Esophagus (tissue), 2 donors: Measurements from ENCODE around the gene CDC42BPB. TPM values are rescaled to one million over a fixed set of nuclear protein-coding genes. Genes with fewer than 3 reads are reported as not detected.
A peak's percentile ranks its signal among the peaks of the same experiment; 100 is the strongest.

Experiments
- H3K27ac ChIP-seq, 2 donors: one replicate each; pipeline ENCODE4 v1.5.1; 2013; ENCODE audit warnings: low read depth in 2 of 2, mild to moderate bottlenecking in 2 of 2, inconsistent platforms in 1 of 2, low read length in 1 of 2, moderate library complexity in 1 of 2
- H3K27me3 ChIP-seq, 2 donors: one replicate each; pipeline ENCODE4 v1.6.1; 2013; ENCODE audit warnings: low read length in 2 of 2, control low read depth in 1 of 2, mild to moderate bottlenecking in 1 of 2; ENCODE audit not compliant: insufficient read depth in 2 of 2, control insufficient read depth in 1 of 2
- H3K36me3 ChIP-seq, 2 donors: one replicate each; pipeline ENCODE4 v1.6.1; 2013; ENCODE audit warnings: low read length in 1 of 2; ENCODE audit not compliant: control insufficient read depth in 2 of 2, insufficient read depth in 2 of 2
- H3K4me1 ChIP-seq, 2 donors: one replicate each; pipeline ENCODE4 v1.6.1; 2013; ENCODE audit warnings: low read length in 1 of 2; ENCODE audit not compliant: control insufficient read depth in 2 of 2, insufficient read depth in 2 of 2
- H3K4me3 ChIP-seq, 2 donors: one replicate each; pipeline ENCODE4 v1.5.1; 2013; ENCODE audit warnings: low read length in 2 of 2, mild to moderate bottlenecking in 2 of 2, low read depth in 1 of 2, moderate library complexity in 1 of 2
- H3K9me3 ChIP-seq, 2 donors: one replicate each; pipeline ENCODE4 v1.6.1; 2013; ENCODE audit warnings: mild to moderate bottlenecking in 2 of 2, low read depth in 1 of 2, low read length in 1 of 2, moderate library complexity in 1 of 2; ENCODE audit not compliant: control insufficient read depth in 2 of 2, insufficient read depth in 1 of 2
- WGBS, 2 donors: extraction: QIAGEN DNeasy Blood & Tissue Kit; methylation state at CpG; one replicate each; pipeline ENCODE4 v1.1.7; 2013; 5-methylcytosine and 5-hydroxymethylcytosine counted together
- polyA plus RNA-seq, 2 donors: library from polyadenylated mRNA; stranded (reverse); fragments of 200-250 nt; gene quantifications; one replicate each; pipeline ENCODE4 v1.2.3, GENCODE V29; 2013
- donor health status: healthy with polysubstance abuse.
- donor health status: Bipolar disorder and iron deficiency.

The CDC42BPB gene
- polyA plus RNA-seq, 2 donors = 29.9 to 35.2 TPM

DNA sequence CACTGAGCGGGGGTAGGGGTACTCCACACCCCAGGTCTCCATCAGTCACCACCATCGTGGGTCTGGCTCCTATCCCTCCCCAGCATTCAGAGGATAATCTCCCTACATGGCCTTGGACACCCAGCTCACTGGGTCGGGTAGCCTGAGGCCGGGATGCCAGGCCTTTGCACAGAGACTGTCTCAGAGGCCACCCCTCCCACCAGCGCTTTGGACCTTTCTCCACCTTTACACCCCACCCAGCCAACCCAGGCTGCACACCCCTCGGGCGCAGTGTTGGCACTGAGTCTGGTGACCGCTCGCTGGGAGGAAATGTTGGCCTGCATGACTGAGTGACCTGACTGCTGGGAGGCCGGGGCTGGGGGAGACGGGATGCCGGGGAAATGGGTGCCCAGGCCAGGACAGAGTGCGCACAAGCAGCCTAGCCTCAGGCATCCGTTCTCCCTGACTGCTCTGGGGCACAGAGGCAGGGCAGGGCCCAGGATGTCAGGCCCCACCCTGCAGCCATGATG is 16.1 kb upstream of the CDC42BPB start:
- H3K27ac ChIP-seq = peak overlapping the region in 1 of 2 donors; percentile 45
- no peak overlapping the region for H3K4me3 ChIP-seq
- 73 to 75% methylated on average over 14 of the region's 14 CpGs for WGBS, 2 donors
- no peaks in the 10 kb centered on the region for H3K27me3 ChIP-seq
- no peaks in the 10 kb centered on the region for H3K9me3 ChIP-seq
- peaks cover 7 to 29% of the 10 kb centered on the region in 2 donors for H3K4me1 ChIP-seq
- H3K36me3 ChIP-seq = no peaks in the 10 kb centered on the region

DNA sequence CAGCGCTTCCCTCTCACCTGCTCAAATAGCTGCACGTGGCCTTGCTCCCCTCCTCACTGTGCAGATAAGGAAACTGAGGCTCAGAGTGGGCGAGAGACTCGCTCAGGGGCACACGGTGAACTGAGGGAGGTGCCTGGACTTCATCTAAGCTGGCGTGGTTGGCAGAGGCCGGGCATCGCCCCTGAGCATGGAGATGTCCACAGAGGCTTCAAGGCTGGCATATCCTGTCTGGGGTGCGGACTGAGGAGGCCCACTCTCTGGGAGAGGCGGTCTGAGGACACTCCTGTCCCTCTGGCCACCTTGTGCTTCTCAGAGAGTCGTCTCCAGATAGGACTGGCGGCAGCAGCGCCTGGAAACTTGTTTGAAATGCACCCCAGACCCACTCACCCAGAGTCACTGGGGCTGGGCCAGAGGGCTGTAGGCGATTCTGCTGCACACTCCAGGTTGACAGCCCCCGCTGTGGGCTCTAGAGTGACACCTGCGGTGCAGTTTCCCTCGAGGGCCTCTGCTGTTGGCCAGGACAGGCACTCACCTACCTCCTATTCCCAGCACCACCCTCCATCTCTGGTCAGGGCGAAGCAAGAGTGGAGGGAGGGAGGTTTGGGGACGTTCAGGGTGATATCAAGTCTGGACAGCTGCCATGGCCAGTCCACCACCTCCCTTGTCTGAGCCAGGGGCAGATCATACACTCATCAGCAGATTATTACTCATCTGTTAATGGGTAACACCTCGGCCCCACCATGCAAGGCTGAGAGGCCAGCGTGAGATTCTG is 15.4 kb upstream of the CDC42BPB start:
- H3K27ac ChIP-seq = peak overlapping the region in 1 of 2 donors; percentile 53
- H3K4me1 ChIP-seq = peaks cover 7 to 33% of the 10 kb centered on the region in 2 donors
- H3K27me3 ChIP-seq = no peaks in the 10 kb centered on the region
- WGBS, 2 donors = 68 to 80% methylated on average over 21 of the region's 21 CpGs
- H3K9me3 ChIP-seq = no peaks in the 10 kb centered on the region
- H3K4me3 ChIP-seq = no peak overlapping the region
- H3K36me3 ChIP-seq = no peaks in the 10 kb centered on the region

DNA sequence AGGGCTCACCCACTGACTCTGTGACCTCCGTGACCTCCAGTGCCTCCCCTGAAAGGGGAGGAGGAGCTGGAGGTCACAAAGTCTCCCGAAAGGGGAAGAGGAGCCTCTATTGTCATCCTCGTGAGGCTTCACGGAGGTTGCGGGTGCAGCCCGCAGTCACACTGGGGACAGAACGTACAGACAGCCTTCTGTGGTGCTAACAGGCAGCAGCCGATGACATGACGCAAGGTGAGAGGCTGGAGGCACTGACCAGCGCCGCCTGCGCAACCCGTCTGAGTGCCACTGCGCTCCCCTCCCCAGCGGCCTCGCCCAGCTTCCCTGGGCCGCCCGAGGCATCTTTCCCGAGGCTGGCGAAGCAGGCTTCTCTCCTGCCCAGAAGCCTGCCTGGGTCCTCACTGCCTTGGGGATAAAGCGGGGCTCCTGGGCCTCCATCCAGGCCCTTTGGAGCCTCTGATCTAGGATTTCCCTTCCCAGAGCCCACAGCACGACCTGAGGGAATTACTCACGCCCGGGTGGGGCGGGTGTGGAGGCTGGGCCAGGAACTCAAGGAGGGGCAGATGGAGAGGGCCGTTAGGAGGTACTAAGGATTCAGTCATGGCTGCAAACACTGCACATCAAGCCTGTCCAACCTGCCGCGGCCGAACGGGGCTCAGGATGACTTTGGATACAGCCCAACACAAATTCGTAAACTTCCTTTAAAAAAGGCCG is 14.3 kb upstream of the CDC42BPB start:
- Histone ChIP-seq H3K4me3 (no peak overlapping the region), H3K27me3 (no peaks in the 10 kb centered on the region), H3K4me1 (peaks cover 7 to 33% of the 10 kb centered on the region in 2 donors), H3K36me3 (no peaks in the 10 kb centered on the region), H3K9me3 (no peaks in the 10 kb centered on the region), H3K27ac (peak overlapping the region; percentile 80 to 86)
- WGBS, 2 donors = 56 to 65% methylated on average over 32 of the region's 32 CpGs

DNA sequence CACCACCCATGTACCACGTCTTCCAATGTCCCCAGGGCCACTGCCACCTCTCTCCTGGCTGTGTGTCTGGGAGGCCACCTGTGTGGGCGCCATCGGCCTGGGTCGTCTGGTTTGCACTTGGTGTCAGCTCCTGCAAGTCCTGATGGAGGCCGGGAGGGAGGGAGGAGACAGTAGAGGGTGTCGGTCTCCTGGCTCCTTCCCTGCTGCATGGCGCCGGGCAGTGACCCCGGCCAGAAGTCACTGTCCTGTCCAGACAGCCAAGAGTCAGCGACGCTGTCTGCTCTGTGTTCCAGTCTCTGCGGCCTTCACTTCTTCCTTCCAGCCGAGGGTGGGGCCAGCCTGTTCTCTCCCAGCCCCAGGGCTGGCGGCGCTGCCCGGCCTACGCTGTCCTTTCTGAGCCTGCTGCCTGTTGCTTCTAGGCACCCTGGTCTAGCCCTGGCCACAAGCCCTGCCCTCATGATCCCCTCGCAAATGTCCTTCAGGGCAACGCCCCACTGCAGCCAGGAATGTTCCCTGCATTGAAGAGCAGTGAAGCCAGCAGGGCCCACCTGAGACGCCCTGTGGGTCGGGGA is 13.7 kb upstream of the CDC42BPB start:
- H3K27me3 ChIP-seq = no peaks in the 10 kb centered on the region
- WGBS, 2 donors = 79 to 88% methylated on average over 21 of the region's 21 CpGs
- H3K36me3 ChIP-seq = no peaks in the 10 kb centered on the region
- H3K4me3 ChIP-seq = no peak overlapping the region
- peak overlapping the region; percentile 80 to 86 for H3K27ac ChIP-seq
- H3K4me1 ChIP-seq = peaks cover 7 to 38% of the 10 kb centered on the region in 2 donors
- no peaks in the 10 kb centered on the region for H3K9me3 ChIP-seq

DNA sequence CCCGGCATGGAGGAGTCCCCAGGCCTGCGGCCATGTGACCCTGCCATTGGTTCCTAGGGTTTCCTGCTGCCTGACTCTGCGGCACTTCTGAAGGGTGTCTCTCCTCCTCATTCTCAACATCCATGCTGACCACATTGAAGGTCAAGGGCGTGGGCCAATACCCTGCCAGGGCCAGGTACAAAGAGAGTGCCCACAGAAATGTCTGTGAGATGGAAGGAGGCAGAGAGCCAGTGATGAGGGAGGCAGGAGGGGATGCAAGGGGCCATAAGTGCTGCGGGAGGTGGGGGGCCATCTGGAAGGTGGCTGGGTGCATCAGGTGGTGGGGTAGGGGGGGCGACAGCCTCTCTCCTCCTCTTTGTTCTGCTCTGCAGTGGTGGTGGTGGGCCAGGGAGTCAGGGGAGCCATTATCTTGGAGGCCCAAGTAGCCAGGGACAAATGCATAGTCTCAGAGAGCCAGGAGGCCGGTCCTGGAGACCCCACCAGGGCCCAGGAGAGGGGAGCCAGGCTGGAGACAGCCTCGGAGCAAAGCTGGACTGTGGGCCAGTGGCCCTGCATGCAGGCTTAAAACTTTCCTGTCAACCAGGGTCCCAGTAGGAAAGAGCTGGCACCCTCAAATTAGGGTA is 13.0 kb upstream of the CDC42BPB start:
- Histone ChIP-seq H3K27ac (peak overlapping the region in 1 of 2 donors; percentile 86), H3K4me1 (peaks cover 6 to 39% of the 10 kb centered on the region in 2 donors)

DNA sequence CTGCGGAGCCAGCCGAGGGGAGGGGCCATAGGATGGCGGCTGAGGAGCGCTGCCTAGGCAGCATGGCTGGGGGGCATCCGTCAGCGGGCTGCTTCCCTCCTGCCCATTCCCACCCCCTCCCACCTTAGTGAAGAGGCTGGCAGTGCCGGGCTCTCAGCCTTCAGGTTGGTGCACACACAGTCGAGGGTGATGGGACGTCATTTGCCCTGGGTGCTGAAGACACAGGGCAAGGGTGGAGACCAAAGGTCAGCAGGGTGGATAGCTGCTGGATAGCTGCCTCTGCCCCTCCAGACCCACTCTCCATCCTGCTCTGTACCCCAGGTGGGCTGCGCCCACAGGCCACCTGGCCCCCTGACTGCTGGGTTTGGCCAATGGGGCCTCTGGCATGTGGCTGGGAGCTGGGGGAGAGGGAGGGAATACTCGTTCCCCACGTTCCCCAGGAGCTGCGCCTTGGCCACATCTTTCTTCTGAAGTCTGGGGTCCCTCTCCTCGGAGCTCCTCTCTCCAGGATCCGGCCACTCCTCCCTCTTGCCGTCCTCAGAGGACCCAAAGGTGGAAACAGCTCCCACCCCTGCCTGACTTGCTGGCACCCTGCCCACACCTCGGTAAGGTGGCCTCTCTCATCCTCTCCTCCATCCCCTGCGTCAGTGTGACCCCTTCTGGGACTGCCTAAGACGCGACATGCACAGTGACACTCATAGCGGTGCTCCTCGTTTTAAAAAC is 11.2 kb upstream of the CDC42BPB start:
- H3K27ac ChIP-seq = peak overlapping the region; percentile 92
- WGBS, 2 donors = 67% methylated on average over 22 of the region's 22 CpGs
- no peaks in the 10 kb centered on the region for H3K36me3 ChIP-seq
- H3K27me3 ChIP-seq = no peaks in the 10 kb centered on the region
- peaks cover 4 to 31% of the 10 kb centered on the region in 2 donors for H3K4me1 ChIP-seq
- no peaks in the 10 kb centered on the region for H3K9me3 ChIP-seq
- no peak overlapping the region for H3K4me3 ChIP-seq

More for the DNA sequence above, 13.0 kb upstream of the CDC42BPB start:
- Histone ChIP-seq H3K4me3 (no peak overlapping the region), H3K36me3 (no peaks in the 10 kb centered on the region), H3K9me3 (no peaks in the 10 kb centered on the region), H3K27me3 (no peaks in the 10 kb centered on the region)
- 83 to 89% methylated on average over 8 of the region's 8 CpGs for WGBS, 2 donors

DNA sequence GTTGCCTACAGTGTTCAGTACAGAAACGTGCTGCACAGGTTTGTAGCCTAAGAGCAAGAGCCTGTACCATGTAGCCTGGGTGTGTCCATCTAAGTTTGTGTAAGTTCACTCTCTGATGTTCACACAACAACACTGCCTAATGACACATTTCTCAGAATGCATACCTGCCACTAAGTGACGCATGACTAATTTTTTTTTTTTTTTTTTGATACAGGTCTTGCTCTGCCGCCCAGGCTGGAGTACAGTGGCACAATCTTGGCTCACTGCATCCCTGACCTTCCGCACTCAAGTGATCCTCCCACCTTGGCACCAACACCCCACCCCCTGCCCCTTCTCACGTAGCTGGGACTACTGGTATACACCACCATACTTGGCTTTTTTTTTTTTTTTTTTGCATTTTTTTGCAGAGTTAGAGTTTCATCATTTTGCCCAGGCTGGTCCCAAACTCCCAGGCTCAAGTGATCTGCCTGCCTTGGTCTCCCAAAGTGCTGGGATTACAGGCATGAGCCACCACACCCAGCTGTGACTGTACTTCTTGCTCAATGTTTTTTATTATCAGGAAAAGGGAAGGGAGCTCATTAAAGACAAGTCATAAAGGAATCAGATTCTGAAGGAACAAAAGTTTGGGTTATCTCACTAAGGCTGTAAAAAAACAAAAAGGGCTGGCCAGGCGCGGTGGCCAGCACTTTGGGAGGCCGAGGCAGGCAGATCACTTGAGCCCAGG is 10.0 kb upstream of the CDC42BPB start:
- Histone ChIP-seq H3K4me1 (peaks cover 4 to 24% of the 10 kb centered on the region in 2 donors), H3K27me3 (no peaks in the 10 kb centered on the region), H3K4me3 (no peak overlapping the region), H3K27ac (peak overlapping the region; percentile 92), H3K36me3 (no peaks in the 10 kb centered on the region), H3K9me3 (no peaks in the 10 kb centered on the region)
- 33 to 45% methylated on average over 8 of the region's 8 CpGs for WGBS, 2 donors

DNA sequence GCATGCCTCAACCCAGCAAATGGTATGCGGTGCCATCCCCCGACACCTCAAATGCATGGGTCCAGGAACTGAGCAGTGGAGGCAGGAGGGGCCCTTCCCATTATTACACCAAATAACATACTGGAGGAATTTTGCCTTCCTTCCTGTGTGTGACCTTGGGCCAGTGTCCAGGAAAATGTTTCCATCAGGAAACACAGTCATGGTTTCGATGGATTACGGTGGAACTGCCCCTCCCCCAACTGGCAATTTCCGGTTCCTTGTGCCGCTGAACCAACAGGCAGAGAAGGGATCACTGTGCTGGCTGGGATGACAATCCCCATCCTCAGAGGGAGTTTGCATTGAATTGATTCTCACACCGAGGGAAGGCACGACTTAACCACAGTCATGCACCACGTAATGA is 9.1 kb upstream of the CDC42BPB start:
- Histone ChIP-seq H3K36me3 (no peaks in the 10 kb centered on the region), H3K27ac (peak overlapping the region; percentile 92), H3K27me3 (no peaks in the 10 kb centered on the region), H3K9me3 (no peaks in the 10 kb centered on the region), H3K4me1 (peaks cover 4 to 20% of the 10 kb centered on the region in 2 donors), H3K4me3 (no peak overlapping the region)
- 70 to 77% methylated on average over 9 of the region's 9 CpGs for WGBS, 2 donors
